ENCODE data around the gene RBM48. TPM values are rescaled to one million over a fixed set of nuclear protein-coding genes. Genes with fewer than 3 reads are reported as not detected.

Gene RBM48
- total RNA-seq: 5.7 and 7.1 TPM in 2 replicates

GRCh38 chr7:92528188-92528957, at the start of gene RBM48, which contains the start of gene PEX1:
Gene RBM48 (plus strand): TSS chr7:92528795. CDS start chr7:92528814, 19 bp downstream.
Gene PEX1 (minus strand): TSS chr7:92528520. CDS start chr7:92528435, 85 bp downstream.

Other genes starting within 250 kb of the RBM48 start
- gene GATAD1, start 81.3 kb upstream of the RBM48 start, total RNA-seq: 10.1 and 12.3 TPM in 2 replicates
- not detected in 2 replicates for gene ERVW-1, start 50.8 kb upstream of the RBM48 start, total RNA-seq
- gene PEX1, start 275 bp upstream of the RBM48 start, total RNA-seq: 7.7 and 8.0 TPM in 2 replicates
- gene FAM133B, start 61.6 kb downstream of the RBM48 start, total RNA-seq: 5.7 and 7.0 TPM in 2 replicates